Hematopoietic multipotent progenitor cell (in vitro differentiated cells): ENCODE results near the gene TEX53. TPM values are rescaled to one million over a fixed set of nuclear protein-coding genes. Genes with fewer than 3 reads are reported as not detected.

Experiments used
- DNase-seq, 3 donors: peaks; one replicate each; pipeline ENCODE4 v3.0.0-alpha.2; 2011 to 2015; ENCODE audit warnings: low read depth in 2 of 3, low spot score in 2 of 3
- total RNA-seq: library from RNA; depleted of rRNA; stranded (reverse); fragments of >200 nt; gene quantifications from one replicate; pipeline ENCODE4 v1.2.3, GENCODE V29; 2012

TEX53 gene
- total RNA-seq, 1 donor = not detected

- DNase-seq = no peak
Observed at GRCh38 chr9:114680259-114681001, 22.8 kb upstream of the TEX53 start.

GRCh38 chr9:114678795-114679194 lies 21.2 kb upstream of the TEX53 start:
- no peak for DNase-seq

GRCh38 chr9:114678130-114678529 lies 20.5 kb upstream of the TEX53 start:
- DNase-seq = no peak

- DNase-seq = peak in 2 of 3 donors; percentile 92 to 98
Observed at GRCh38 chr9:114677418-114677817, 19.8 kb upstream of the TEX53 start.

GRCh38 chr9:114676901-114677300 lies 19.3 kb upstream of the TEX53 start:
- DNase-seq = peak in 1 of 3 donors; percentile 39

GRCh38 chr9:114674798-114675540 lies 17.4 kb upstream of the TEX53 start:
- no peak for DNase-seq

GRCh38 chr9:114674076-114674797 lies 16.6 kb upstream of the TEX53 start:
- no peak for DNase-seq

GRCh38 chr9:114671605-114672004 lies 14.0 kb upstream of the TEX53 start:
- DNase-seq = no peak

GRCh38 chr9:114669961-114670360 lies 12.4 kb upstream of the TEX53 start:
- DNase-seq = no peak

GRCh38 chr9:114668146-114668545 lies 10.5 kb upstream of the TEX53 start:
- DNase-seq = no peak

GRCh38 chr9:114666851-114667250 lies 9.2 kb upstream of the TEX53 start:
- DNase-seq = no peak

- DNase-seq = no peak
Observed at GRCh38 chr9:114666401-114666800, 8.8 kb upstream of the TEX53 start.

GRCh38 chr9:114664181-114664580 lies 6.6 kb upstream of the TEX53 start:
- DNase-seq = no peak

GRCh38 chr9:114662081-114662989 lies 4.7 kb upstream of the TEX53 start:
- DNase-seq = peak; percentile 33 to 65 (median 40)

GRCh38 chr9:114656301-114656700 lies 1.3 kb downstream of the TEX53 start:
- no peak for DNase-seq

GRCh38 chr9:114655689-114656088 lies 1.9 kb downstream of the TEX53 start:
- no peak for DNase-seq

- peak; percentile 64 to 88 (median 72) for DNase-seq
Observed at GRCh38 chr9:114653556-114654159, 3.9 kb downstream of the TEX53 start.

GRCh38 chr9:114652776-114653555 lies 4.6 kb downstream of the TEX53 start:
- no peak for DNase-seq

- DNase-seq = no peak
Observed at GRCh38 chr9:114643896-114644295, 13.7 kb downstream of the TEX53 start.
